ENCODE data around the gene GFPT1.

GRCh38 chr2:69309351-69310110, 77.5 kb downstream of the GFPT1 start:
- TF ChIP-seq CTCF (IDR thresholded peaks at IDR 0.05 in 2 of 3, conservative IDR thresholded peaks at IDR 0.05 in 1 of 3; ENCODE audit: insufficient read depth in 2 of 3, low read depth in 1 of 3, low read length in 3 of 3): no peak
- no peak for TF ChIP-seq CEBPG (CRISPR knock-in tag; IDR thresholded peaks at IDR 0.05)
- TF ChIP-seq CEBPG (tag; conservative IDR thresholded peaks at IDR 0.05 in 1 of 2, IDR thresholded peaks at IDR 0.05 in 1 of 2): no peak
- no peak for TF ChIP-seq ZNF280B (CRISPR knock-in tag; IDR thresholded peaks at IDR 0.05)
- TF ChIP-seq RAD21 (CRISPR knock-in tag; conservative IDR thresholded peaks at IDR 0.05 in 1 of 2, IDR thresholded peaks at IDR 0.05 in 1 of 2): no peak
- TF ChIP-seq HNRNPL (IDR thresholded peaks at IDR 0.05; ENCODE audit: low read depth, low read length): no peak
- no peak for TF ChIP-seq KAT2B (IDR thresholded peaks at IDR 0.05; ENCODE audit: low read depth, low read length)
- TF ChIP-seq RBBP5 (IDR thresholded peaks at IDR 0.05; ENCODE audit: borderline replicate concordance, insufficient read depth, low read length, poor library complexity, severe bottlenecking): no peak
- TF ChIP-seq NCOA6 (IDR thresholded peaks at IDR 0.05): no peak
- TF ChIP-seq SPI1 (IDR thresholded peaks at IDR 0.05; ENCODE audit: borderline replicate concordance, low read depth, low read length): no peak
- no peak for TF ChIP-seq POLR2A (conservative IDR thresholded peaks at IDR 0.05)
- no peak for TF ChIP-seq SNAPC5 (CRISPR knock-in tag; IDR thresholded peaks at IDR 0.05)
